Astrocyte of the spinal cord (primary cell): ENCODE measurements around the gene ADORA2B.
A peak's percentile ranks its signal among the peaks of the same experiment; 100 is the strongest.

Experiments
- DNase-seq: peaks from one replicate; pipeline ENCODE4 v3.0.0; 2011; ENCODE audit warnings: low read depth, low spot score
- H3K4me3 ChIP-seq: 2 replicates; pipeline ENCODE4 v1.5.1; 2011; ENCODE audit warnings: low read depth, mild to moderate bottlenecking, low read length, moderate library complexity
- in situ Hi-C: cut with HindIII; loops from 2 replicates; pipeline ENCODE4 v1.10.0; 2017; ENCODE audit warnings: low sequenced_read_pairs
- TF ChIP-seq, protein P1 (sequence below): IDR thresholded peaks from 2 replicates; pipeline ENCODE4 v1.5.1; 2012; ENCODE audit warnings: low read depth, mild to moderate bottlenecking, low read length, inconsistent platforms

The ADORA2B gene

DNA sequence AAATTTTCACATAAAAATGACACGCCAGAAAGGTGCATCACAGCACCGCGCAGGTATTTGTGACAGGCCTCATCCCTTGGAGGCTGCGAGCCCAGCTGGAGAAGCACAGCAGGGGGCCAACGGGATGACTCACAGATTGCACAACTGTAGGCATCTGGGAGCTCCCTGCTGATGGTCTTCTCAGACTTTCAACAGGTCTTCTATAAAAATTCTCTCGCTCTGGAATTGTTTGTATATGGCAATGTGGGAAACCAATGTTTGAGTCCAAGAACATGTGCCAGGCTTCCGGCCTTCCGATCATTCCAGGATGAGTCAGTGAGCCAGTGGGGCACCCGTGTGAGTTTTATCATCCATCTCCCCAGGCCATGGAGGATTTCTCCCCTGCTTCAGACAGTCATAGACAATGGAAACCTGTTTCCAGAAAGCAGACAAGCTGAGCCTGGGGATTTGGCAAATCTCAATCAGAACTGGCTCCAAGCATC is 24.1 kb upstream of the ADORA2B start:
- in situ Hi-C loops: no loop called here
- DNase-seq: peak; percentile 97
- TF ChIP-seq, protein P1, sequence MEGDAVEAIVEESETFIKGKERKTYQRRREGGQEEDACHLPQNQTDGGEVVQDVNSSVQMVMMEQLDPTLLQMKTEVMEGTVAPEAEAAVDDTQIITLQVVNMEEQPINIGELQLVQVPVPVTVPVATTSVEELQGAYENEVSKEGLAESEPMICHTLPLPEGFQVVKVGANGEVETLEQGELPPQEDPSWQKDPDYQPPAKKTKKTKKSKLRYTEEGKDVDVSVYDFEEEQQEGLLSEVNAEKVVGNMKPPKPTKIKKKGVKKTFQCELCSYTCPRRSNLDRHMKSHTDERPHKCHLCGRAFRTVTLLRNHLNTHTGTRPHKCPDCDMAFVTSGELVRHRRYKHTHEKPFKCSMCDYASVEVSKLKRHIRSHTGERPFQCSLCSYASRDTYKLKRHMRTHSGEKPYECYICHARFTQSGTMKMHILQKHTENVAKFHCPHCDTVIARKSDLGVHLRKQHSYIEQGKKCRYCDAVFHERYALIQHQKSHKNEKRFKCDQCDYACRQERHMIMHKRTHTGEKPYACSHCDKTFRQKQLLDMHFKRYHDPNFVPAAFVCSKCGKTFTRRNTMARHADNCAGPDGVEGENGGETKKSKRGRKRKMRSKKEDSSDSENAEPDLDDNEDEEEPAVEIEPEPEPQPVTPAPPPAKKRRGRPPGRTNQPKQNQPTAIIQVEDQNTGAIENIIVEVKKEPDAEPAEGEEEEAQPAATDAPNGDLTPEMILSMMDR: no peak

DNA sequence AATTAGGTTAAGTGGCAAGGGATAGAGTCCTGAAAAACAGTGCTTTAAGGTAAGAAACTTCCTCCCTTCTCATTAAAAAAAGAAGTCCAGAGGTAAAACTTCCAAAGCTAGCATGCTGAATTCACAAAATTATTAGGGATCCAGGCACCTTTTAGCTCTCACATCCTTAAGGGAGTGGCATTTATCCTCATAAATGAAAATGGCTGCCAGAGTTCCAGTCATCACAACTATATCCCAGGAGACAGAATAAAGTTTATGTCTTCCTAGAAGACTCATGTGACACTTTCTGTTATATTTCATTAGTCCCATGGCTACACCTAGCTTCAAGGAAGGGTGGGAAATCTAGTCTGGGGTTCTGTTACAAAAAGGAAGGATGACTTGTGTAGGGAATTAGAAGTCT is 23.3 kb upstream of the ADORA2B start:
- DNase-seq: no peak
- TF ChIP-seq, protein P1: no peak
- H3K4me3 ChIP-seq: no peak overlapping the region
- in situ Hi-C loops: no loop called here

More for the DNA sequence above, 24.1 kb upstream of the ADORA2B start:
- H3K4me3 ChIP-seq: no peak overlapping the region

DNA sequence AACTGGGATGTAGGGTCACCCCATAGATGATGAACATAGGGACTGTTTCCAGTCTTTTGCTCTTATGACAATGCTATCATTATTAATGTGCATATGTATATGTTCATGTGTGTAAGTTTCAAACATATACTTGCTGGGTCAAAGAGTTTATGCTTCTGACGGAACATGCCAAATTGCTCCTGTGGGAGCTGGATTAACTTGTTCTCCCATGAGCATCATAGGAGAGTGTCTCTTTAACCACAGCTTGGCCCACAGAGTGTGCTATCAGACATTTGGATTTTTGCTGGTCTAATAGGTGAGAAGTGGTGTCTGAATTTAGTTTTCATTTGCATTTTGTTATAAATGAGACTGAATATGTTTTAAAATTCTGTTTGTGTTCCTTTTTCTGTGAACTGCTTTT is 22.3 kb upstream of the ADORA2B start:
- H3K4me3 ChIP-seq: no peak overlapping the region
- TF ChIP-seq, protein P1: no peak
- in situ Hi-C loops: no loop called here
- DNase-seq: no peak

DNA sequence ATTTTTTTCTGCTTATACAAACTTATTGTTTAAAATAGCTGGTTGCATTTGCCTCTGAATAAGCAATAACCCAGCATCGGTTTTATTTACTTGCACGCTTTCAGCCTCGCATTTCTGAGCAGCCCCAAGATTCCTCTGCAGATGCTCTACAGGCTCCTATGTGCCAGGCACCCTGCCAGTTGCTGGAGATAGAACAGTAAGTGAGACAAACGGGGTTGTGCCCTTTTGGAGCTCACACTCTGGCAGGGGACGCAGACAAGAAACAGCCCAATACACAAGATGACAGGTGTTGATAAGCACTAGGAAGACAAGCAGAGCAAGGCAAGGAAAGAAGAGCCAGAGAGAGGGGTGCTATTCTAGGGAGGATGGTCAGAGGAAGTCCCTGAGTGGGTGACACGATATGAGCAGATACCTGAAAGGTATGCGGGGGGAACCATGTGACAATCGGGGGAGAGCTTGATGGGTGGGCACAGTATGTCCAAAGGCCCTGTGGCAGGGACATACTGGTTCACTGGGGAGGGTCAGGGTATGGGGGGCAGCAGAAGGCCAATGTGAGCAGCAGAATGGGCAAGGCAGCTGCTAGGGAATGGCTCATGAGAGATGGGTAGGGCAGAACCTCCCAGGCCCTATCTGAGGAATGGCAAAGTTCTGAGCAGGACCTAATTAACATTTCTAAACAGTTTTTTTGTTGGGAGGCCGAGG is 18.7 kb upstream of the ADORA2B start:
- TF ChIP-seq, protein P1: no peak
- H3K4me3 ChIP-seq: no peak overlapping the region
- DNase-seq: no peak
- in situ Hi-C loops: no loop called here

DNA sequence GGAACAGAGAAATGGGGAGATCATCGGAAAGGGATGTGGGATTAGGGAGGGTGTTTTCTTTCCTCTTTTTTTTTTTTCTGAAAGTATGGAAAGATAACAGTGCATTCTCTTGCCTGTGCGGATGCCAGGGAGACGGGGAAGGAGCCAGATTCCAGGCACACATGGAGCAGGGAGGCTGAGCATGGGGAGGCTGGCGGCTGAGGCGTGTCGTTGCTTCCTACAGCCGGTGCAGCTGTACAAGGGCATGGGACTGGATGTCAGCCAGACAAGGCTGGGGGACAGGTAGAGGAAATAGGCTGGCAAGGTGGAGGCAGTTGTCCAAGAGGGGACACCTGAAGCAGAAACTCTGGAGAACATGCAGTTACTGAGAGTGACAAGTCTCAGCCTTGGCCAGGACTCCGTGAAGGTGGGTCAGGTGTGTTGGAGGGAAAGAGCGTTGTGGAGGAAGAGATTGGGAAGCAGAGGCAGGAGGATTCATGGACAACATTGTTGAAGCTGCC is 16.6 kb upstream of the ADORA2B start:
- in situ Hi-C loops: no loop called here
- TF ChIP-seq, protein P1: no peak
- no peak for DNase-seq
- no peak overlapping the region for H3K4me3 ChIP-seq

DNA sequence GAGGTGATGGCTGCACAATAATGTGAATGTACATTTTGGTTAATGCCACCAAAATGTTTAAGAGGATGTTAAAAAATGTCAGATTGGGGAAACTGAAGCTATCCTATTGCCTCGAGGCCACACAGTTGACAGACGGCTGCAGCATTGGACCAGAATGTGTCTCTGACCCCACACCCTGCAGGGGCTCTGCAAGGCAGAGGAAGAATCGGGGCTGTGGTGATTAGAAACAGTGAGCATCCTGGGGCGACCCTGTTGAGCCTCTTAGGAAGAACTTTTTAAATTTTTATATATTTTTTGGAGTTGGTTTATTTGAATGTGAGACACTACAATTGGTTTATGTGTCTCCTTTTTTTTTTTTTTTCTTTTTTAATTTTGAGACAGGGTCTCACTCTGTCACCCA is 15.0 kb upstream of the ADORA2B start:
- in situ Hi-C loops: no loop called here
- DNase-seq: no peak
- TF ChIP-seq, protein P1: no peak
- no peak overlapping the region for H3K4me3 ChIP-seq
